Hepatocyte (in vitro differentiated cells): ENCODE results near the gene CCDC148.

Experiments used
- CTCF ChIP-seq: fragments of 200-600 bp; sonication (generic); IDR thresholded peaks from 2 replicates; pipeline ENCODE4 v1.5.1; 2016; ENCODE audit warnings: antibody characterized with exemption, mild to moderate bottlenecking; ENCODE audit not compliant: poor library complexity
- EZH2 ChIP-seq: fragments of 200-600 bp; sonication (generic); IDR thresholded peaks from 2 replicates; pipeline ENCODE4 v1.6.1; 2016; ENCODE audit warnings: antibody characterized with exemption, mild to moderate bottlenecking, borderline replicate concordance
- EZH2phosphoT487 ChIP-seq: fragments of 200-600 bp; sonication (generic); IDR thresholded peaks from one replicate; pipeline ENCODE4 v1.6.1; 2018; ENCODE audit warnings: antibody characterized with exemption, mild to moderate bottlenecking, low read depth, moderate library complexity; ENCODE audit not compliant: unreplicated experiment, severe bottlenecking

GRCh38 chr2:158199928-158200650 is 256.5 kb downstream of the CCDC148 start:
- no peak for TF ChIP-seq CTCF
- no peak for TF ChIP-seq EZH2
- TF ChIP-seq EZH2phosphoT487, result no peak
